Esophagus (tissue), 2 donors: ENCODE results near the gene HIPK4. TPM values are rescaled to one million over a fixed set of nuclear protein-coding genes. Genes with fewer than 3 reads are reported as not detected.
A peak's percentile ranks its signal among the peaks of the same experiment; 100 is the strongest.

Experiments
- H3K27ac ChIP-seq, 2 donors: one replicate each; pipeline ENCODE4 v1.5.1; 2013; ENCODE audit warnings: low read depth in 2 of 2, mild to moderate bottlenecking in 2 of 2, inconsistent platforms in 1 of 2, low read length in 1 of 2, moderate library complexity in 1 of 2
- H3K27me3 ChIP-seq, 2 donors: one replicate each; pipeline ENCODE4 v1.6.1; 2013; ENCODE audit warnings: low read length in 2 of 2, control low read depth in 1 of 2, mild to moderate bottlenecking in 1 of 2; ENCODE audit not compliant: insufficient read depth in 2 of 2, control insufficient read depth in 1 of 2
- H3K36me3 ChIP-seq, 2 donors: one replicate each; pipeline ENCODE4 v1.6.1; 2013; ENCODE audit warnings: low read length in 1 of 2; ENCODE audit not compliant: control insufficient read depth in 2 of 2, insufficient read depth in 2 of 2
- H3K4me1 ChIP-seq, 2 donors: one replicate each; pipeline ENCODE4 v1.6.1; 2013; ENCODE audit warnings: low read length in 1 of 2; ENCODE audit not compliant: control insufficient read depth in 2 of 2, insufficient read depth in 2 of 2
- H3K4me3 ChIP-seq, 2 donors: one replicate each; pipeline ENCODE4 v1.5.1; 2013; ENCODE audit warnings: low read length in 2 of 2, mild to moderate bottlenecking in 2 of 2, low read depth in 1 of 2, moderate library complexity in 1 of 2
- H3K9me3 ChIP-seq, 2 donors: one replicate each; pipeline ENCODE4 v1.6.1; 2013; ENCODE audit warnings: mild to moderate bottlenecking in 2 of 2, low read depth in 1 of 2, low read length in 1 of 2, moderate library complexity in 1 of 2; ENCODE audit not compliant: control insufficient read depth in 2 of 2, insufficient read depth in 1 of 2
- WGBS, 2 donors: extraction: QIAGEN DNeasy Blood & Tissue Kit; methylation state at CpG; one replicate each; pipeline ENCODE4 v1.1.7; 2013; 5-methylcytosine and 5-hydroxymethylcytosine counted together
- polyA plus RNA-seq, 2 donors: library from polyadenylated mRNA; stranded (reverse); fragments of 200-250 nt; gene quantifications; one replicate each; pipeline ENCODE4 v1.2.3, GENCODE V29; 2013
- donor health status: healthy with polysubstance abuse.
- donor health status: Bipolar disorder and iron deficiency.

HIPK4 gene
- polyA plus RNA-seq, 2 donors, result 0.04 to 0.08 TPM

- Histone ChIP-seq H3K4me1 (peaks cover under 1 to 7% of the 10 kb centered on the region in 2 donors), H3K27me3 (no peaks in the 10 kb centered on the region), H3K4me3 (no peak overlapping the region), H3K9me3 (no peaks in the 10 kb centered on the region), H3K36me3 (peaks cover 0 to 8% of the 10 kb centered on the region in 2 donors), H3K27ac (peak overlapping the region in 1 of 2 donors; percentile 47)
- 83 to 86% methylated on average over 3 of the region's 3 CpGs for WGBS, 2 donors
These were observed 28.1 kb upstream of the HIPK4 start for GRCh38 chr19:40418040-40418439.

DNA sequence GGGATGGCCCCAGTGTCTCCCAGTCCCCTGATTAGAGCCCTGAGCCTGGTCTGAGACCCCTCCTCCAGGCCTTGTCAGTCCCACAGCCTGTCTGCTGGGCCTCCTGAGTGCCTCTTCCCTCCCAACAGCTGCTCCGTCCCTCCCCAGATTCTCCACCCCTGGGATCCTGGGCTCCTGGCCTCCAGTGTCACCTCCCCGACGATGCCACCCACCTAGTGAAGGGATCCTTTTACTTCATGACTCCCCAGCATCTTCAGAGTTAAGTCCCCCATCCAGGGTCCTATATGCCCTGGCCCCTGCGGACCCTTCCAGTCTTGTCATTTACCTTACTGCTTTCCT, 27.6 kb upstream of the HIPK4 start:
- Histone ChIP-seq H3K27me3 (no peaks in the 10 kb centered on the region), H3K9me3 (no peaks in the 10 kb centered on the region), H3K4me3 (no peak overlapping the region), H3K27ac (peak overlapping the region; percentile 42 to 47), H3K36me3 (peaks cover 0 to 4% of the 10 kb centered on the region in 2 donors), H3K4me1 (peaks cover 0 to 3% of the 10 kb centered on the region in 2 donors)
- 72 to 74% methylated on average over 4 of the region's 4 CpGs for WGBS, 2 donors

- H3K4me1 ChIP-seq, result peaks cover 0 to 3% of the 10 kb centered on the region in 2 donors
- peak overlapping the region; percentile 42 to 47 for H3K27ac ChIP-seq
- H3K36me3 ChIP-seq, result no peaks in the 10 kb centered on the region
- H3K9me3 ChIP-seq, result no peaks in the 10 kb centered on the region
- 47 to 49% methylated on average over 15 to 16 of the region's 16 CpGs for WGBS, 2 donors
- H3K4me3 ChIP-seq, result no peak overlapping the region
- no peaks in the 10 kb centered on the region for H3K27me3 ChIP-seq
These were observed 27.1 kb upstream of the HIPK4 start for GRCh38 chr19:40416918-40417642.

- Histone ChIP-seq H3K36me3 (no peaks in the 10 kb centered on the region), H3K4me1 (peaks cover 0 to 3% of the 10 kb centered on the region in 2 donors), H3K27me3 (no peaks in the 10 kb centered on the region), H3K27ac (no peak overlapping the region), H3K4me3 (no peak overlapping the region), H3K9me3 (no peaks in the 10 kb centered on the region)
- 91 to 97% methylated on average over 2 of the region's 2 CpGs for WGBS, 2 donors
These were observed 25.8 kb upstream of the HIPK4 start for GRCh38 chr19:40415768-40416167.

DNA sequence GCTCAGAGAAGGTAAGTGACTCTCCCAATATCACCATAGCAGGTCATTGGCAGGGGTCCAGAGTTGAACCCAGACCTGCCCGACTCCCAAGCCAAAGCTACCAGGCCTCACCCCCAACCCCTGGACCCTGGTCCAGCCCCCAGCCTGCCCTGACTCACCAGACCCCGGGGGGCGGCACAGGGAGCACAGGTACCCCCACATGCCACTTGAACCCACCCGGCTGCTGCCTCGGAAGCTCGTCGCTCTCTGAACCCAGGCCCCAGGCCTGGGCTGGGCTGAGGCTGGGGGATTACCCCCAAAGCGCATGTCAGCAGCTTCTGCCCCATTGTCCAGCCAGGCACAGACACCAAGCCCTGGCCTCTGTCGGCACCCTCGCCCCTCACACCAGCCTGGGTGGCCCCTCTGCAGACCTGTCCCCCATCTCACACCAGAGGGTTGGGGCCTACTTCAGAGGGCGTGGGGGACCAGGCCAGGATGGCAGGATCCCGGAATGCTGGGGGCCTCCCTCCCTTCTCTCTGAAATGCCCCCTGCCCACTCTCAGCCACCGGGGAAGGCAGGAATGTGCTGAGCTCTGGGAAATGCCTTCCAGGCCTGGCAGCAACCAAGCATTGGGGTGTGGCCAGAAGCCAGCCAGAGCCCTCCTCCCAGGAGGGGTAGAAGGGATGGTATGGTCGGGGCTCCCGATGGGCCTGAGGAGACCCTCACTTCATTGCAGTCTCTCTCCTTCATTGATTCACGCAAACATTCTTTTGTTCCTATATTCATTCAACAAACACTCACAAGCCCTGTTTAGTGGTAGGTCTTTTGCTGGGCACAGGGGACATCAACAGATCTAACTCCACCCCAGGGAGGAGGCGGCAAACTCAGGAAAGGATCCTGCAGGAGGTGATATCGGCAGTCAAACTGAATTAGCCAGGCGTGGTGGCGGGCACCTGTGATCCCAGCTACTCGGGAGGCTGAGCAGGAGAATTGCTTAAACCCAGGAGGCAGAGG, 24.9 kb upstream of the HIPK4 start:
- Histone ChIP-seq H3K4me3 (no peak overlapping the region), H3K36me3 (no peaks in the 10 kb centered on the region), H3K9me3 (no peaks in the 10 kb centered on the region), H3K4me1 (peaks cover 0 to 3% of the 10 kb centered on the region in 2 donors), H3K27me3 (no peaks in the 10 kb centered on the region), H3K27ac (no peak overlapping the region)
- WGBS, 2 donors, result 76 to 80% methylated on average over 21 of the region's 21 CpGs

- Histone ChIP-seq H3K36me3 (no peaks in the 10 kb centered on the region), H3K4me3 (no peak within 1 kb of the TSS), H3K9me3 (no peaks in the 10 kb centered on the region), H3K4me1 (peaks cover 0 to 3% of the 10 kb centered on the region in 2 donors), H3K27me3 (no peaks in the 10 kb centered on the region), H3K27ac (no peak within 1 kb of the TSS)
- WGBS, 2 donors, result 42 to 58% methylated on average over 12 to 18 of the region's 18 CpGs
These were observed 23.4 kb upstream of the HIPK4 start, which contains the start of gene PRX for GRCh38 chr19:40413291-40413845. Gene PRX, minus strand, starts transcription at chr19:40413378. Its CDS starts 5,446 bp downstream, at chr19:40407932.

- Histone ChIP-seq H3K4me1 (peaks cover 0 to 3% of the 10 kb centered on the region in 2 donors), H3K27ac (no peak overlapping the region), H3K4me3 (no peak overlapping the region), H3K27me3 (no peaks in the 10 kb centered on the region), H3K9me3 (no peaks in the 10 kb centered on the region), H3K36me3 (no peaks in the 10 kb centered on the region)
- 74 to 78% methylated on average over 4 of the region's 4 CpGs for WGBS, 2 donors
These were observed 22.9 kb upstream of the HIPK4 start for GRCh38 chr19:40412866-40413265.

DNA sequence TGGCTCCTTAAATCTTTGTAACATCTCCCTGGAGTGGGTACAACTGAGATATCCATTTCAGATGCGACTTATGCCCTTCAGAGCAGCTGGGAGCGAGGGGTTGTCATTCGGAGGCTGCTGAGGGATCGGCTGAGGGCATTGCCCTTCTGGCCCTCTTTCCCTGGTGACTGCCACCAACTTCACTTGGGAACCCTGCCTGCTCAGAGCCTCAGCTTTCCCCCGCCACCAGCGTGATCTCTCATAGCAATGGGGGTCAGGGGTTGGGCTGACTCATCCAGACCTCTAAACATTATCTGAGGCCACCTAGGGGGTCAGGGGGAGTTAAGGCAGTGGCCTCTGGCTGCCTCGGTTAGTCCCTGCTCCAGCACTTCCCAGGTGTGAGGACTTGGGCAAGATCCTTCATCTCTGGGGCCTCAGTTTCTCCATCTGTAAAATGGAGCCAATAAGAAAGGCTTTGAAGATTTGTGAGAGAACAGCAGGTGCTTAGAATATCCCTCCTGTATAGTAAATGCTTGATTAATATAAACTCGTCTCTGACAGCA, 22.0 kb upstream of the HIPK4 start:
- Histone ChIP-seq H3K36me3 (no peaks in the 10 kb centered on the region), H3K27ac (peak overlapping the region in 1 of 2 donors; percentile 13), H3K4me1 (peaks cover 0 to 3% of the 10 kb centered on the region in 2 donors), H3K9me3 (no peaks in the 10 kb centered on the region), H3K4me3 (no peak overlapping the region), H3K27me3 (no peaks in the 10 kb centered on the region)
- WGBS, 2 donors, result 78% methylated on average over 8 of the region's 8 CpGs

DNA sequence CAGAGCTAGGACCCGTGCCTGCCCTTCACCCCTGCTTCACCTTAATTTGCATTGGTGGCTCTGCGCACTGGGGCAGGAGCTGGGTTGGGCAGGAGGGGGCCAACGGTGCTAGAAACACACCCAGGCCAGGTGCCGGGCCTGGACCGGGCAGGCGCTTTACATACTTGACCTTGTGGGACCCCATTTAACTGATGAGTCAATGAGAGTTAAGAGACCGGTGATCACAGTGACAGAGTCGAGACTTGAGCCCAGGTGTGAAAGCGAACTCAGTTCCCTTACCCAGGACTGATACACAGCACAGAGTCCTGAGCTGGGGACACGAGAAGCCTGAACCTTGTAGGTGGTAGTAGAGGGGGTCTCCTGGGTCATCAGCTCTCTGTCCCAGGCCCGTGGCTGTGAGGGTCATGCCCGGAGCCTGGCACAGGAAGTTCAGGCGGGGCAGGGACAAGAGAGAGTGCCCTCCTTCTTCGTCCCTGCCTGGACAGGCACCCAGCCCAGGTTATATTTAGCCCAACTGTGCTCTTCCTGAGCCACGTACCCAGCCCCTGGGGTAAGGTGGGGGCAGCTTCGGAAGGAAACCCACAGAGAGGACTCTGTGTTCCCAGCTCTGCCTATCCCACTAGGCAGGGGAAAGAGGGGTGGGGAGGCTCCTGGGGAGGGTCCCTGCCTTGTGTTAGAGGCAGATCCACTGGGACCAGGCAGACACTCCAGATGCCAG, 21.3 kb upstream of the HIPK4 start:
- H3K27ac ChIP-seq, result peak overlapping the region in 1 of 2 donors; percentile 34
- peaks cover 0 to 3% of the 10 kb centered on the region in 2 donors for H3K4me1 ChIP-seq
- H3K4me3 ChIP-seq, result no peak overlapping the region
- no peaks in the 10 kb centered on the region for H3K36me3 ChIP-seq
- 46 to 49% methylated on average over 16 of the region's 16 CpGs for WGBS, 2 donors
- H3K9me3 ChIP-seq, result no peaks in the 10 kb centered on the region
- no peaks in the 10 kb centered on the region for H3K27me3 ChIP-seq
